Measurements from ENCODE around the gene ROR2.

ROR2 gene

DNA sequence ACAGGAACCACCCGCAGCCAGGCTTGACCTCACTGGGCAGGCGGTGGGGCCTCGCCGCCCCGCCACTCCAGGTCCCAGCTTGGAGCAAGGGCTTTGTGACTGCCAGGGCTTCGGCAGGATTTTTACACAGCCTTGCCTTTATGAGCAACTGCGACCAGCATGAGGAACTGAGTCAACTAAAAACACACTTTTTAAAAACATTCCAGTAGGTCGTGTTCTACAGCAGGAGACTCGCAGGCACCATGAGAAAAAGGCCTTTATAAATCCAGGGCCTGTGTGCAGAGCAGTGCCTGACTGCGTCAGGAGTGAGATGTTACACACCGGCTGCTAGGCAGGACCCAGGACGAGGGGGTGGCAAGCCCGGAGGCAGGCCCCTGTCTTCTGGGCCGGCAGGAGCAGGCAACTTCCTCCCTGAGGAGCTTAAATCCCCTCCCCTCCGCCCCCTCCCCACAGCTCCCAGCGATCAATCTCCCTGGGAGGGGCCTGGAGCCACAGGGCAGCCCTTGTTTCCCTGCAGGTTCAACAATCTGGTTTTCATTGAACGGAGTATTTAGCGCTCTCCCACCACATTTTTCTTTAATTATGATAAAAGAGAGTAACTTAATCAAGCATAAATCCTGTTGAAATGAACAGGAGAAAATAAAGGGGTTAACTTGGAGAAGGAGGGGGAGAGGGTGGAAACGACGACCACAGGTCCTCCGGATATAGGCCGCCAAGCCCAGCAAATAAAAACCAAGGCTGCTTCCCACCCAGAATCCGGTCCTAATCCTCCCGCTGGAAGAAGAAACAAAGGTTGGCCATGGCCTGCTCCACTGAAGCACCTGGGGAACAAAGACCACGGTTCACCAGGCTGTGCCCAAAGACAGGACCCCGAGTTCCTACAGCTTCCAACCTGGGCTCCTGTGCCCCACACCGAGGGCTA lies 92.5 kb downstream of the ROR2 start:
- CTCF ChIA-PET, result no interaction called here
- TF ChIP-seq, protein P1, sequence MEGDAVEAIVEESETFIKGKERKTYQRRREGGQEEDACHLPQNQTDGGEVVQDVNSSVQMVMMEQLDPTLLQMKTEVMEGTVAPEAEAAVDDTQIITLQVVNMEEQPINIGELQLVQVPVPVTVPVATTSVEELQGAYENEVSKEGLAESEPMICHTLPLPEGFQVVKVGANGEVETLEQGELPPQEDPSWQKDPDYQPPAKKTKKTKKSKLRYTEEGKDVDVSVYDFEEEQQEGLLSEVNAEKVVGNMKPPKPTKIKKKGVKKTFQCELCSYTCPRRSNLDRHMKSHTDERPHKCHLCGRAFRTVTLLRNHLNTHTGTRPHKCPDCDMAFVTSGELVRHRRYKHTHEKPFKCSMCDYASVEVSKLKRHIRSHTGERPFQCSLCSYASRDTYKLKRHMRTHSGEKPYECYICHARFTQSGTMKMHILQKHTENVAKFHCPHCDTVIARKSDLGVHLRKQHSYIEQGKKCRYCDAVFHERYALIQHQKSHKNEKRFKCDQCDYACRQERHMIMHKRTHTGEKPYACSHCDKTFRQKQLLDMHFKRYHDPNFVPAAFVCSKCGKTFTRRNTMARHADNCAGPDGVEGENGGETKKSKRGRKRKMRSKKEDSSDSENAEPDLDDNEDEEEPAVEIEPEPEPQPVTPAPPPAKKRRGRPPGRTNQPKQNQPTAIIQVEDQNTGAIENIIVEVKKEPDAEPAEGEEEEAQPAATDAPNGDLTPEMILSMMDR (IDR thresholded peaks at IDR 0.05; ENCODE audit: insufficient read depth, low read length, missing control alignments), result no peak
- no peak for DNase-seq (ENCODE audit: low read depth, low spot score)
- H3K4me3 ChIP-seq (ENCODE audit: low read depth, low read length), result no peak overlapping the region
- POLR2A ChIA-PET, result no interaction called here

- TF ChIP-seq, protein P1 (IDR thresholded peaks at IDR 0.05; ENCODE audit: insufficient read depth, low read length, missing control alignments), result no peak
- ChIA-PET CTCF (interaction anchor here (0.9 kb wide), 1 partner anchor 26 kb away, joined by 3 read pairs; no protein-coding TSS in a partner anchor), POLR2A (no interaction called here)
- H3K4me3 ChIP-seq (ENCODE audit: low read depth, low read length), result no peak overlapping the region
- DNase-seq (ENCODE audit: low read depth, low spot score), result no peak
Measured at GRCh38 chr9:91856419-91856818, 93.6 kb downstream of the ROR2 start.

DNA sequence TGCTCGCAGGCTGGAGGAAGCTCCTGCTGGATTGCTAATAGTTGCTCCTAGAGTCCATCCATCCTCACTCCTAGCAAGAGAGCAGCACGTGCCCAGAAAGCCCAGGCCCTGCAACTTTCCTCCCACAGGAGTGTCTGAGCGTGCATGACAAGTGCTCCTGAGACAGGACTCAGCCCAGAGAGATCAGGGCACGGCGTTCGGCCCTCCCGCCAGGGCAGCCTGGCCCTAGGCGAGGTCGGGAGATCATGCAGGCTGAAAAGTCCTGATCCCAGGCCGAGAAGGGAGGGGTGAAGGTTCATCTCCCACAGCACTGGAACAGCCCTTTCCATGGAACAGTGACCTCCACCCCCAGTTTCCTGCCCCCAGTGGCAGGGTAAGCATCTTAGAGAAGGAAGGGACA lies 94.8 kb downstream of the ROR2 start:
- ChIA-PET CTCF (no interaction called here), POLR2A (no interaction called here)
- H3K4me3 ChIP-seq (ENCODE audit: low read depth, low read length), result no peak overlapping the region
- TF ChIP-seq, protein P1 (IDR thresholded peaks at IDR 0.05; ENCODE audit: insufficient read depth, low read length, missing control alignments), result no peak
- no peak for DNase-seq (ENCODE audit: low read depth, low spot score)

DNA sequence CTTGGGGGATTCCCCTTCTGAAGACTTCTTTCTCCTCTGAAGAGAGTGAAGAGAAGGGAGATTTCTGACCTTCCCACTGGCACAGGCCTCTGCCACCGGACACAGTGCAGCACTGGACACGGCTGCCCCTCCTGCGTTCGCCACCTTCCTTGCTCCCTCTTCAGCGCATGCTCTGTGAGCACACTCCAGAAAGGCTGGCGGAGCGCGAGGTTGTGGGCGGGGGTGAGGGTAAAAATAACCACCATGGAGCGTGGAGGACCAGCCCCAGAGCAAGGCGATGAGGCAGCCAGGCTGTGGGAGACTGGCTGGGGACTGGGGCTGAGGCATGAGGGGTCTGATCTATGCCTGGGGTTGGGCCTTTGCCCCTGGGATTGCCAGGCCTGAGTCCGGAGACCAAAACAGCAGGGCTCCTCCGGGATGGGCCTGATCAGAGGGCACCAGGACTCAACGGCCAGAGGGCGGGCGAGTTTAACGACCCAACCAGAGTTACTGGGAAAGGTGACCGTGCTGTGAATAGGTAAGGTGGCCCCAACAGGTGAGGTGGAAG lies 97.2 kb downstream of the ROR2 start:
- ChIA-PET POLR2A (no interaction called here), CTCF (interaction anchor here (1.0 kb wide), 1 partner anchor 102 kb away, joined by 3 read pairs; no protein-coding TSS in a partner anchor)
- TF ChIP-seq, protein P1 (IDR thresholded peaks at IDR 0.05; ENCODE audit: insufficient read depth, low read length, missing control alignments), result no peak
- H3K4me3 ChIP-seq (ENCODE audit: low read depth, low read length), result no peak overlapping the region
- DNase-seq (ENCODE audit: low read depth, low spot score), result no peak

DNA sequence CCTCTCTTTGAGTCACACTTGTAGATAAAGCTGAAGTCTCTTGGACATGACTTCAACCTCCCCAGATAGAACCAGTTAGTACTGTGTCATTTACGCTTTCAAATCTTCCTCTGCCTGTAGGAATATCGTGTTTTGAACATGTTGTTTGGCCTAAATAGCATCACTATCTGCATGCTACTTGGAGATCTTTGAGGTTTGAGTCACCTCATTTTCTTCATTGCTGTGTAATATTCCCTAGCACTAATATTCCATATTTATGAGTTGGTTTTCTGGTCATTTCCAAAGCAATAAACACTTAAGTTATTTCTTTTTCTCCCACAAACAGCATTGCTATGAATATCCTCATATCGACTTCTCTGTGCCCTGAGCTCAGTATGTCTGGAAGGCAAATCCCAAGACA lies 100.3 kb downstream of the ROR2 start:
- no peak for DNase-seq (ENCODE audit: low read depth, low spot score)
- no peak overlapping the region for H3K4me3 ChIP-seq (ENCODE audit: low read depth, low read length)
- ChIA-PET CTCF (no interaction called here), POLR2A (no interaction called here)
- TF ChIP-seq, protein P1 (IDR thresholded peaks at IDR 0.05; ENCODE audit: insufficient read depth, low read length, missing control alignments), result no peak

DNA sequence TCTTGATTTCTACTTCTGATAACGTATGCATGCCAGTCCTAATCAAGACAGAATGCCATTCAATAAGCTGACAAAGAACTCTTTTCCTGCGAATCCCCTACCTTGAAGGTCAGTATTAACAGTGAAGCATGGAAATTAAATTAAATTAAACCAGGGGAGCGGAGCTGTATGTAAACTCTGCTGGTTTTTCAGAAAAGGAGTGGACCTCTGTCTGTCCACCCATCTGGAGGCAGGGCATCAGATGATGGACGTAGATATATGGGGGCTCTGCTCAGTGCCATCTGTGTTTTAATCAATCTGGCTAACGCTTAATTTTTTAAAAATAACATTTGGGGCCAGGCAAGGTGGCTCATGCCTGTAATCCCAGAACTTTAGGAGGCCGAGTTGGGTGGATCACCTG lies 101.9 kb downstream of the ROR2 start:
- no peak overlapping the region for H3K4me3 ChIP-seq (ENCODE audit: low read depth, low read length)
- ChIA-PET POLR2A (no interaction called here), CTCF (no interaction called here)
- DNase-seq (ENCODE audit: low read depth, low spot score), result no peak
- TF ChIP-seq, protein P1 (IDR thresholded peaks at IDR 0.05; ENCODE audit: insufficient read depth, low read length, missing control alignments), result no peak
